AG04450 (cell line): ENCODE results near the gene RBM38. TPM values are rescaled to one million over a fixed set of nuclear protein-coding genes. Genes with fewer than 3 reads are reported as not detected.

Experiments
- CTCF ChIA-PET: fragments of 300-600, 350-600 bp; formaldehyde crosslinking; extraction: SDS; loops from one replicate; lab custom pipeline; 2022; ENCODE audit warnings: antibody characterized with exemption, inconsistent platforms; lab: Charles Lee
- POLR2A ChIA-PET: fragments of 350-600 bp; formaldehyde crosslinking; extraction: SDS; loops from one replicate; lab custom pipeline; 2021; ENCODE audit warnings: antibody characterized with exemption, inconsistent platforms; lab: Yijun Ruan, JAX
- DNase-seq: peaks from one replicate; pipeline ENCODE4 v3.0.0-alpha.2; 2011; ENCODE audit warnings: low read depth, low spot score
- H3K27ac ChIP-seq: one replicate; pipeline ENCODE4 v1.5.1; 2012; ENCODE audit warnings: low read depth, low read length, control low read depth
- H3K27me3 ChIP-seq: one replicate; pipeline ENCODE4 v1.6.0; 2012; ENCODE audit warnings: low read length; ENCODE audit not compliant: control insufficient read depth, insufficient read depth
- H3K4me3 ChIP-seq: 2 replicates; pipeline ENCODE4 v1.5.1; 2011; ENCODE audit warnings: mild to moderate bottlenecking, low read depth, low read length, control low read depth
- H3K9me3 ChIP-seq: 2 replicates; pipeline ENCODE4 v1.5.1; 2012; ENCODE audit warnings: low read length; ENCODE audit not compliant: control insufficient read depth, insufficient read depth
- polyA plus RNA-seq: library from polyadenylated mRNA; depleted of rRNA; stranded (reverse); fragments of >200 nt; gene quantifications from 2 replicates; pipeline ENCODE4 v1.2.3, GENCODE V29; 2011
- TF ChIP-seq, protein P1 (sequence below): IDR thresholded peaks from 2 replicates; pipeline ENCODE4 v1.5.1; 2011; ENCODE audit warnings: low read depth, low read length, control low read depth, inconsistent platforms

Gene RBM38
- polyA plus RNA-seq, 1 experiment: 5.2 TPM

DNA sequence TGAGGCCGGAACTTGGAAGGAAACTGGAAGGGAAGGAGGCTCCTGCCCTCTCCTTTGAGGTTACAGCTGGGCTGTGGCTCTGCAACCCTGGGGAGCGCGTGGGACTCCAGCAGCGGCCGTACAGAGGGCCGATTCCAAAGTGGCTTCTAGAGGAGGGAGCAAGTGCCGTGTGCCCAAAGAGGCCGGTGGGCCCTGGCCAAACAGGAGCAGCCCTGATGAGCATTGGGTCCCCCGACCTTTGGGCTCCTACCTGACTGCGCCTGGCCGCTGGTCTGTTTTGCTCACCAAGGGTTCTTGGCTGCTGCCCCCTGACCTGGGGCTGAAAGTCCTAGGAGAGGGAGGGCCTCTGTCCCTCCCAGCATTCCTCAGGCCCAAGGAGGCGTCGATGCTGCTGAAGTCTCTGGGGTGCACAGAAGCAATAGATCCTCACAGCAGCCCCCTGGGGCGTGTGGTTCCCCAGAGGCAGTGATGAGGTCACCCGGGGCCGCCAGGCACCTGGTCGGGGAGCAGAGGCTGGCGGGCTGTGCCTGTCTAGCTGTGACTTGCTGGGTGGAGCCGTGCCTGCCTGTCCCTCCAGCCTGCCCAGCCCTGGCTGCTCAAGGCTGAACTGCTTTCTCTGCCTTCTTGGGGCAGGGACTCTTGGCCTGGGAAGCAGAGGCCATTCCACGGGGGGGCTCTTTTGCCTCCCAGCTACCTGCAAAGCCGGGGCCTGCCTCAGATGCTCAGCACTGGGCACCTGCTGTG lies 9.8 kb downstream of the RBM38 start:
- TF ChIP-seq, protein P1, sequence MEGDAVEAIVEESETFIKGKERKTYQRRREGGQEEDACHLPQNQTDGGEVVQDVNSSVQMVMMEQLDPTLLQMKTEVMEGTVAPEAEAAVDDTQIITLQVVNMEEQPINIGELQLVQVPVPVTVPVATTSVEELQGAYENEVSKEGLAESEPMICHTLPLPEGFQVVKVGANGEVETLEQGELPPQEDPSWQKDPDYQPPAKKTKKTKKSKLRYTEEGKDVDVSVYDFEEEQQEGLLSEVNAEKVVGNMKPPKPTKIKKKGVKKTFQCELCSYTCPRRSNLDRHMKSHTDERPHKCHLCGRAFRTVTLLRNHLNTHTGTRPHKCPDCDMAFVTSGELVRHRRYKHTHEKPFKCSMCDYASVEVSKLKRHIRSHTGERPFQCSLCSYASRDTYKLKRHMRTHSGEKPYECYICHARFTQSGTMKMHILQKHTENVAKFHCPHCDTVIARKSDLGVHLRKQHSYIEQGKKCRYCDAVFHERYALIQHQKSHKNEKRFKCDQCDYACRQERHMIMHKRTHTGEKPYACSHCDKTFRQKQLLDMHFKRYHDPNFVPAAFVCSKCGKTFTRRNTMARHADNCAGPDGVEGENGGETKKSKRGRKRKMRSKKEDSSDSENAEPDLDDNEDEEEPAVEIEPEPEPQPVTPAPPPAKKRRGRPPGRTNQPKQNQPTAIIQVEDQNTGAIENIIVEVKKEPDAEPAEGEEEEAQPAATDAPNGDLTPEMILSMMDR: no peak
- Histone ChIP-seq H3K27ac (no peak overlapping the region), H3K4me3 (no peak overlapping the region), H3K27me3 (no peaks in the 10 kb centered on the region), H3K9me3 (no peaks in the 10 kb centered on the region; the same call in 1 of the 2 replicates)
- CTCF ChIA-PET: no interaction called here
- POLR2A ChIA-PET: no interaction called here
- DNase-seq: no peak

- Histone ChIP-seq H3K4me3 (no peak overlapping the region), H3K27me3 (no peaks in the 10 kb centered on the region), H3K27ac (no peak overlapping the region), H3K9me3 (no peaks in the 10 kb centered on the region; the same call in 1 of the 2 replicates)
- CTCF ChIA-PET: no interaction called here
- POLR2A ChIA-PET: no interaction called here
- no peak for DNase-seq
- TF ChIP-seq, protein P1: no peak
These were observed 10.3 kb downstream of the RBM38 start for GRCh38 chr20:57401565-57401918.

GRCh38 chr20:57402206-57403125 lies 11.3 kb downstream of the RBM38 start:
- no peak for DNase-seq
- CTCF ChIA-PET: no interaction called here
- no peaks in the 10 kb centered on the region; the same call in 1 of the 2 replicates for H3K9me3 ChIP-seq
- TF ChIP-seq, protein P1: no peak
- POLR2A ChIA-PET: no interaction called here
- no peaks in the 10 kb centered on the region for H3K27me3 ChIP-seq
- no peak overlapping the region for H3K4me3 ChIP-seq
- H3K27ac ChIP-seq: no peak overlapping the region

- DNase-seq: no peak
- no peak overlapping the region for H3K27ac ChIP-seq
These were observed 12.0 kb downstream of the RBM38 start for GRCh38 chr20:57403216-57403615.

More at GRCh38 chr20:57403216-57403615, 12.0 kb downstream of the RBM38 start:
- TF ChIP-seq, protein P1: no peak
- no peaks in the 10 kb centered on the region for H3K27me3 ChIP-seq
- POLR2A ChIA-PET: no interaction called here
- H3K9me3 ChIP-seq: no peaks in the 10 kb centered on the region; the same call in 1 of the 2 replicates
- CTCF ChIA-PET: no interaction called here
- no peak overlapping the region for H3K4me3 ChIP-seq
